ENCODE measurements around the gene ARHGEF16.

Gene ARHGEF16

DNA sequence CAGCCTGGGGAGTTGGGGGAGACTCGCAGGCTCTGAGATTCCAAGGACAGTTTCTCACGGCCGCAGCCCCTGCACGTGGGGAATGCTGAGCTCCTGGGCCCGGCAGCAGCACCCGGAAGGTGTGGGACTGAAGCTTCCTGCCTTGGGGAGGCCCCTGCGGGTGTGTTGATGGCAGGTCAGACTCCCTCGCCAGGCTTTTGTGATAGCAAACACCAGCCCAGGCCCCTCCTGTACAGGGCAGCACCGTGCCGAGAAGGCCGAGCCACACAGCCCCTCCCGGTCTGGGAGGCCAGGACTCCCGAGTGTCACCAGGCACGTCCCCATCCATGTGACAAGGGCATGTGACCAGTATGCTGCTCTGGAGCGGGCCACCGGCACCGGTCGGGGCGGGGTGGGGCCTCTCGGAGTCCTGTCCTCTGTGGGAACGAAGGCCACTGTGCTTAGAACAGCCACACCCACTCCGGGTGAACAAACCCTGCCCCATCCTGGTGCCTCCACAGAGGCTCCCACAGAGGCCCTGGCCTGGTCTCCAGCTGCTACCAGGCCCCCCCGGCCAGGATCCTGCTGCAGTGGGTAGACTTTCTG is 31.1 kb upstream of the ARHGEF16 start:
- no peak for DNase-seq

DNA sequence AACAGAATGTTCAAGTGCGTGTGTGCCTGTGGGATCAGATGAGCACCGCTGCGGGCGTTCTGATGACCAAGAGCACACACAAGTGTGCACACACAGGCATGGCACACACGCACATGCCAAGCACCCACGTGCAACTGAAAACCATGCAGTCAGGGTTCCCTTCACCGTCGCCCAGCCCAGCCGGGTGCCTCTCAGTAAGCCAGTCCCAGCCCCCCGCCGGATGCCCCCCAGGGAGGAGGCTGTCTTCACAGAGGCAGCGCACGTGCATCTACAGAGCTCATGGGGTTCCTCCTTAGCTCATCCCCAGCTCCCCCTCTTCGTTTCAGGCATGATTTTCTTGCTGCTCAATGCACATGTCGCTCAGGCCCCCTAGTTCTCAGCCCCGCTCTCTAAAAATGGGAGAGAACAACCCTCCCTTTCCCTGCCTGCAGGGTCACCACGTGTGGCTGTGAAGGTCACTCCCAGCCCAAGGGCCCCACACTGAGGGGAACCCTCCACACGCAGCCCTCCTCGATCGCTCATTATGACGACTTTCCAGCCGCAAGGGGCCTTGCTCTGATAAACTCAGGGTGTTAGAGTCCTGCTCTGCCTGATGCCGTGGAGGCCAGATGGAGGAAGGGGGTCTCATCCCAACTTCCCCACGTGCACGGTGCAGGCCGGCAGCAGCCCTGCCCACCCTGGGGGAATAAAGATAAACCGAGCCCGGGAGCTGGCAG is 30.4 kb upstream of the ARHGEF16 start:
- no peak for DNase-seq

GRCh38 chr1:3425486-3426215 is 28.8 kb upstream of the ARHGEF16 start:
- no peak for DNase-seq

DNA sequence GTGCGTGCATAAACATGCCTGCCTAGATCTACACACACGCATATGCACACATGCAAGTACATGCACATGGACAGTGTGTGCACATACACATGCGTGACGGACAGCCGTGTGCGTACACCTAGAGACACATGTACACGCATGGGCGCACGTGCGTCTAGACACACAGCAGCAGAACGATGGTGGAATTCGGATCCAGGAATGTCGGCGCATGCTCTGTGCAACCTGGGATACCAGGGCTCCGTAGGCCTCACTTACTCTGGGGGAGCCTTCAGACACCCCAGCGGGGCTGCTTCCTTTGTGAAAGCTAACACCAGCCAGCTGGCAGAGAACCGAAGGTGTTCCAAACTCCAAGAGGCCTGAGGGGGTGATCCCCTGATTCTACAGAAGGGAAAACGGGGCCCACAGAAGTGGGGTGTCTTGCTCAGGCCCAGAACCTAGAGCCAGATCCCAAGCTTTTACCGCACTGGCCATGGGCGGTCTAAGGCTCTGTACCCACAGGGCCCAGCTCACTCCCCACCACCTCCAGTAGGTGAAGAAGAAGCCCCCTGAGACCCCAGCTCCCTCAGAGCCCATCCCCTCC is 27.4 kb upstream of the ARHGEF16 start:
- DNase-seq = no peak

GRCh38 chr1:3427711-3428704 is 26.5 kb upstream of the ARHGEF16 start:
- DNase-seq = no peak

DNA sequence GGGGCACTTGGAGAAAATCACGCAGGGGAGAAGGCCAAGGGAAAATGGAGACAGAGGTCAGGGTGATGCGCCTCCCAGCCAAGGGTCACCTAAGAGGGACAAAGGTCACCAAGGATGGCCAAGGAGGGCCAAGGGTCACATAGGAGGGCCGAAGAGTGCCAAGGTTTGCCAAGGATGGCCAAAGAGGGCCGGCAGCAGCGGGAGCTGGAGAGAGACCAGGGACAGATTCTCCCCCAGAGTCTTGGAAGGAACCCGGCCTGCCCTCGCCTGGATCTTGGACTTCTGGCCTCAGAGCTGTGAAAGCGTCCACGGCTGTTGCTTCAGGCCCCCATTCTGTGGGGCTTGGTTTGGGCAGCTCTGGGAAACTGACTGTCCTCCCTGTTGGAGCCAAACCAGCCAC is 25.6 kb upstream of the ARHGEF16 start:
- no peak for DNase-seq

- DNase-seq = no peak
Observed at GRCh38 chr1:3429320-3429719, 25.1 kb upstream of the ARHGEF16 start.

GRCh38 chr1:3429766-3430165 is 24.7 kb upstream of the ARHGEF16 start:
- DNase-seq = no peak

- no peak for DNase-seq
Observed at GRCh38 chr1:3430406-3430805, 24.1 kb upstream of the ARHGEF16 start.

GRCh38 chr1:3430820-3431219 is 23.6 kb upstream of the ARHGEF16 start:
- no peak for DNase-seq

GRCh38 chr1:3431266-3431665 is 23.2 kb upstream of the ARHGEF16 start:
- DNase-seq = no peak

DNA sequence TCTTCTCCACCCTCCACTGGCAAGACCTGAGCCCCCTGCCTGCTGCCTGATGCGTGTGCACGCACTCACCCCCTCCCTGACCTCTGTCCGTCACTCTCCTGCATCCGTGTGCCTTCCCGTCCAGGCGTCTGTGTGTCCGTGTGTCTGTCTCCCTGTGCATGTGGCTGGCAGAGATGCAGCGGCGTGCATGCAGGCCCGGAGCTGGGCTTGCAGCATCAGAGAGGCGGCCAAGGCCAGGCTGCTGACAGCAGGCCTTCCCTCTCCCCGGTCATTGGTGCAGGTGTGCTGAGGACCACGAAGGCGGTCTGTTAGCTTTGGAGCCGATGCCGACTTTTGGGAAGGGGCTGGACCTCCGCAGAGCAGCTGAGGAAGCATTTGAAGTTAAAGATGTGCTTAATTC is 22.8 kb upstream of the ARHGEF16 start:
- DNase-seq = no peak

GRCh38 chr1:3432306-3432705 is 22.2 kb upstream of the ARHGEF16 start:
- DNase-seq = no peak

GRCh38 chr1:3433076-3433475 is 21.4 kb upstream of the ARHGEF16 start:
- no peak for DNase-seq

DNA sequence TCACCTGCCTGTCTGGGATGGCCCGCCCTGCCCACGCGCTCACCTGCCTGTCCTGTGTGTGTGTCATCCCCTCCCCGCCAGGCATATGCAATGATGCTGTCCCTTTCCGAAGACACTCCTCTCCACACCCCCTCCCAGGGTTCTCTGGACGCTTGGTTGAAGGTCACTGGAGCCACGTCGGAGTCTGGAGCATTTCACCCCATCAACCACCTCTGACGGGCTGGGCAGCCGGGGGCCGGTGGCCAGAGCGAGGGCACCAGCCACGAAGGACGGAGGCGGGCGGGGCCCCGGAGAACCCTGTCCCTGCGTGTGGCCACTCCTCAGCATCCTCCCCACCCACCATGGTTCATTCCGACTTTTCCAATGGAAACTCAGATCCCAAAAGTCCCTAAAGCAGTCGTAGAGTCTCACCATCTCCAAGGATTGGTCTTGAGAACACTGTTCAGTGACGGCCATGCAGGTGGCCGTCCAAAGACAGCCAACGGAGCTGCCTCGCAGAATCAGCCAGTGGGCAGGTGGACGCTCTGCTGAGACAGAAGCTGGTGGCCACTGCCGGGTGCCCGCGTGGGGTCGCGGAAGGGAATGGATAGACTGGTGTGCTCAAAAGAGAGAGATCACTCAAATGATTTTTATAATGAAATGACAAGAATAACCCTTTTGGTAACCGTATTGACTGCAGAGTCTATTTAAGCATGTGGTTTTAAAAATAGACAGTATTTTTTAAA is 20.7 kb upstream of the ARHGEF16 start:
- DNase-seq = no peak

DNA sequence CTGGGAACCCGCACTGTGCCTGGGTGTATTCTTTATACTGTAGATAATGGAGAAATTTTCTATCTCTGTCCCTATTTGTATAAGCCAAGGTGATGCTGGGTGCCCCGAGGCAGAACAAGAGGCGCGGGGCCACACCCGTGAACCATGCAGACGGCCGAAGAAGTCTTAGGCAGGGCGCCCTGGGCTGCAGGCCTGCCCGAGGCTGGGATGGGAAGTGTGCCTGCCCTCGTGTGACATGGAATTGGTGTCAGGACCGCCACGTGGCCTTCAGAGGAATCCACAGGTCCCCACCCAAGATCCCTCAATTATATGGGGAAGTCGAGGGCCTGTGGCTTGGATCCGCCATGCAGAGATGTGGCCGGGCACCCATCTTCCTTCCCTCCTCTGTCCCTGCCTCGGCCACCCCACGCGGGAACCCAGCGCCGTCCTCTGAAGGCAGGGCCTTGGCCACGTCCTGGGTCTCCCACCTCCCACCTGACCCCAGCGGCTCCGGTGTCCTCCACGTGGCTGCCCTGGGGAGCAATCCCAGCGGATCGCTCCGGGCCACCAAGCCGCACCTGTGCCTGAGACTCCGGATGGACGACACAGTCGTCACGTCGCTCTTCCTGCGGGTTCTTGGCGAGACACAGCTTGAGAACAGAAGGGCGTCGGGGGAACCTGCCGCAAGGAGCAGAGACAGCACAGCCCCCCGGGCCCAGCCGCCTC is 19.9 kb upstream of the ARHGEF16 start:
- no peak for DNase-seq

DNA sequence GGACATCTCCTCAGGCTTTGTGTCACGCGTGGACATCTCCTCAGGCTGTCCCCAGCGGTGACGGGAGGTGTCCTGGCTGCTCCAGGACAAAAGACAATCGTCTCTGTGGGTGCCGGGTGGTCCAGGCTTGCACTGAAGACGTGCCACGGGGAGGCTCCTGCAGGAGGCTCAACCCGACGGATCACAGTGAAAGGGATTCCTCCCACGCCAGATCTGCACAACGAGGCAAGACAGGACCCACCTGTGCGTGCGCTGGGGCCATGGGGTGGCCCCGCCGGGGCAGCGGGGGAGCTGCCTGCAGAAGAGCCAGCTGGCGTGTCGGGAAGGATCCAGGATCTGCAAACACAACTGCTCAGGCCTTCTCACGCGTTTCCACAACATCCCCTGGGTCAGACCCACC is 18.8 kb upstream of the ARHGEF16 start:
- DNase-seq = no peak

DNA sequence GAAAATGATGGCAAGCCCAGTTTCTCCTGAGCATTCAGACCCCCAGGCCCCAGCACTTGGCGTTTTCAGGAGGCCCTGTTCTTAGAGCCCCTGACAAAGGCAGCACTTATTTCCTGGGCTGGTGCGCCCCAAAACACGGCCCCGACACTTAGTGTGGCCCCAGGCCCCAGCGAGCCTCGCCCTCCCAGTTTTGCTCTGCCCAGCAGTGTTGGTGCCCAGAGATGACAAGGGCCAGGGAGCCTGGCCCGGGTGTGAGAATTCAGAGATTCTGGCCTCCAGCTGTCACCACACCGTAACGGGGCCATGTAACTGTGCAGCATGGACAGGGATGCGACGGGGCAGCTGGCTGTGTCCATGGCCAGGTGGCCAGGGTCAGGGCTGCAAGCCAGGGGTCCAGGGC is 18.0 kb upstream of the ARHGEF16 start:
- DNase-seq = no peak

DNA sequence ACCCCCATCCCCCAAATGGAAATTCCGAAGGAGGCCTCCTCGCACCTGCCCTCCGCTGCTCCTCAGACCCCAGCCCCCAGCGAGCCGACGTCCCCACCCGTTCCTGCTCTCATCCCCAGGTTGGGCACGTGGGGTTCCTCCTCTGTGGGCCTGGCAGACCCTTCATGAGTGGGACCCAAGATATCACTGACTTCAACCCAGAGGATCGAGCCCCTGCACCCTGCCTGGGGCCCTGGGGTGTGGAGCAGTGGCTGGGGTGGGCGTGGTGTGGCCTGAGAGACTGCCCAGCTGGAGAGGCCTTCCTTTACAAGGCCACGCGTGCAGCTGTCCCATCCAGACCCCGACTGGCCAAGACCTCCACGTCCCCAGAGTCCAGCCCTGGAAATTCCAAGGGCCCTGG is 17.6 kb upstream of the ARHGEF16 start:
- DNase-seq = no peak

DNA sequence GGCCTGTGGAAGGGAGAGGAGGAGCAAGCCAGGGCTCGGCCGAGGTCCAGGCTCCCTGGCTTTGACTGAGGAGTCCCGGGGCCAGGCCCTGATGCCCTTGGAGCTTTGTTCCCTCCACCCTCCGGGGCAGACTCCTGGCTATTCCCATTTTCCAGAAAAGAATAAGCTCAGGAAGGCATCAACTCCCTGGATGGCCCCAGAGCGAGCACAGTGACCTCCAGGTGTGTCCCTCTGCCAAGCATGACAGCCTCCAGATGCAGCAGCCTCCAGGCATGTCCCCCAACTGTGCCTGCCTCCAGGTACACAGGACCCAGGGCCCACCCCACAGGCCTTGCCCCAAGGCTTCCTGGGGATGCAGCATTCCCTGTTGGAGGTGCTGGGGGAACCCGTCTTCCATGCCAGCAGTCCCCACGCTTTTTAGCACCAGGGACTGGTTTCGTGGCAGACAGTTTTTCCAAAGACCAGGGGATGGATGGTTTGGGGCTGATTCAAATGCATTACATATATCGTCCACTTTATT is 15.7 kb upstream of the ARHGEF16 start:
- no peak for DNase-seq

Data from activated CD4-positive, alpha-beta T cell treated with anti-CD3 and anti-CD28 coated beads for 1 hour (primary cell).